Measurements from ENCODE around the gene LRRFIP2. TPM values are rescaled to one million over a fixed set of nuclear protein-coding genes. Genes with fewer than 3 reads are reported as not detected.

LRRFIP2 gene
- total RNA-seq, 1 donor from 2014 or later, result 42.8 TPM

DNA sequence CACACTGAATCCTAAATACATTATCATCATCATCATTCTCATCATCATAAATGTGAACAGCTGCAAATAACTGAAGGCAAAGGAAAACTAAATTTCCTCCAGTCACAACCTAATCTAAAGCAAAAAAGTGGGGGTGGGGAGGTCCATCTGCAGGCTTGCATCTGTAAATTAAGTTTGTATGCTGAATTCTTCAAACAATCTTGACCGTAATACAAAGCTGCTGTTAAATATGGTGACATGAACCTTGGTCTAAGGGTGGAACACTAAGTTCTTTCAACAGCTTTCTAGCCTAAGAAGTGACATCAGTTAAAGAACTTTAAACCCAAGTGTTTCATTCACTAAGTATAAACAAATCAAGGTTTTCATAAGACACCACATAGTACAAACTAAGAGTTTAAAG, 4.3 kb downstream of the LRRFIP2 start:
- Histone ChIP-seq H3K27me3 (no peaks in the 10 kb centered on the region), H3K27ac (peak overlapping the region; percentile 62 to 96), H3K9me3 (no peaks in the 10 kb centered on the region), H3K4me1 (peaks cover 6 to 23% of the 10 kb centered on the region in 2 donors), H3K36me3 (peaks cover 3 to 11% of the 10 kb centered on the region in 2 donors), H3K4me3 (no peak overlapping the region)
- TF ChIP-seq, protein P1, sequence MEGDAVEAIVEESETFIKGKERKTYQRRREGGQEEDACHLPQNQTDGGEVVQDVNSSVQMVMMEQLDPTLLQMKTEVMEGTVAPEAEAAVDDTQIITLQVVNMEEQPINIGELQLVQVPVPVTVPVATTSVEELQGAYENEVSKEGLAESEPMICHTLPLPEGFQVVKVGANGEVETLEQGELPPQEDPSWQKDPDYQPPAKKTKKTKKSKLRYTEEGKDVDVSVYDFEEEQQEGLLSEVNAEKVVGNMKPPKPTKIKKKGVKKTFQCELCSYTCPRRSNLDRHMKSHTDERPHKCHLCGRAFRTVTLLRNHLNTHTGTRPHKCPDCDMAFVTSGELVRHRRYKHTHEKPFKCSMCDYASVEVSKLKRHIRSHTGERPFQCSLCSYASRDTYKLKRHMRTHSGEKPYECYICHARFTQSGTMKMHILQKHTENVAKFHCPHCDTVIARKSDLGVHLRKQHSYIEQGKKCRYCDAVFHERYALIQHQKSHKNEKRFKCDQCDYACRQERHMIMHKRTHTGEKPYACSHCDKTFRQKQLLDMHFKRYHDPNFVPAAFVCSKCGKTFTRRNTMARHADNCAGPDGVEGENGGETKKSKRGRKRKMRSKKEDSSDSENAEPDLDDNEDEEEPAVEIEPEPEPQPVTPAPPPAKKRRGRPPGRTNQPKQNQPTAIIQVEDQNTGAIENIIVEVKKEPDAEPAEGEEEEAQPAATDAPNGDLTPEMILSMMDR (IDR thresholded peaks at IDR 0.05), result no peak
- no peak for DNase-seq (ENCODE audit: low spot score in 2 of 2)
- intact Hi-C loops (cut with DNase I), result no loop called here

DNA sequence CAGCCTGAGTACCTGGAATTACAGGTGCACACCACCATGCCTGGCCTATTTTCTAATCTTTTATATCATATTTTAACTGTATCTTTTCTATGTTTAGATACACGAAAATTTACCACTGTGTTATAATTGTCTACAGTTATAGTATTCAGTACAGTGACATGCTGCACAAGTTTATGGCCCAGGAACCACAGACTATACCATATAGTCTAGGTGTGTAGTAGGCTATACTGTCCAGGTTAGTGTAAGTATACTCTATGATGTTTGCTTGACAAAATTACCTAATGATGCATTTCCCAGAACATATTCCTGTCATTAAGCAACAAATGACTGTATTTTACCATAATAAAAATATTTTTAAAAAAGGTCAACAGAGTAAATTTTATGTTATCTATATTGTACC, 5.5 kb downstream of the LRRFIP2 start:
- Histone ChIP-seq H3K4me1 (peaks cover 6 to 23% of the 10 kb centered on the region in 2 donors), H3K4me3 (no peak overlapping the region), H3K27me3 (no peaks in the 10 kb centered on the region), H3K36me3 (peaks cover 3 to 11% of the 10 kb centered on the region in 2 donors), H3K9me3 (no peaks in the 10 kb centered on the region), H3K27ac (peak overlapping the region; percentile 62 to 96)
- intact Hi-C loops (cut with DNase I), result no loop called here
- TF ChIP-seq, protein P1 (IDR thresholded peaks at IDR 0.05), result no peak
- no peak for DNase-seq (ENCODE audit: low spot score in 2 of 2)

DNA sequence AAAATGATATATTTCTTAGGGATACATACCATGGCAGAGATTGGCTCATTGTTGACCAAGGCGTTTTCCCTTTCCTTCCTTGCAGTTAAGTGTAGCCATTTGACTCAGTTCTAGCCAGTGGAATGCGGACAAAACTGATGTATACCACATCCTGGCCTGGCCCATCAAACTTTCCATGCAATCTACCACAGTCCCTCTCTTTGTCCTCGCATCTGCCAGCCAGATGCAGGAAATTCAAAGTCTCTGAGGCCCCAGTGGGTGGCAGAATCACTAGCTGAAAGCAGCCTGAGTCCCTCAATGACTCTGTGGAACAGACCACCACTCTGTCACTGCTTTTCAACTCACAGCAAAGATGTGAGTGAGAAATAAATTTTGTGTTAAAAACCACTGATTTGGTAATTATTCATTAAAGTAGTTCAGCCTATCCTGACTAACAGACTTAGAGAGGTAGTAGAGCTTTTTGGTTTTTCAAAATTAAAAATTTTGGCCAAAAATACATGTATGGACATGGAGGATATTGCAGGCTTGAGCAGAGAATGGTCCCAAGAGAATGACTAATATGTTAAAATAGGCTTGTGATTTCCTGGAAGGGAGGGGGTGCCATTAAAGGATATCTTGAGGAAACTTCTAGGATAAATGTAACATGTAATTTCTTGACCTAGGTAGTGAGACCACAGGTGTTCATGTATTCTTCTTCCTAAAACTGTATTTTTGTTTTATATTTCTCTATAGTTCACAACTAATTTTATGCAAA, 10.9 kb downstream of the LRRFIP2 start:
- TF ChIP-seq, protein P1 (IDR thresholded peaks at IDR 0.05), result no peak
- H3K9me3 ChIP-seq, result no peaks in the 10 kb centered on the region
- intact Hi-C loops (cut with DNase I), result no loop called here
- peaks cover 0 to 2% of the 10 kb centered on the region in 2 donors for H3K4me1 ChIP-seq
- DNase-seq (ENCODE audit: low spot score in 2 of 2), result no peak
- no peak overlapping the region for H3K4me3 ChIP-seq
- peak overlapping the region in 1 of 2 donors; percentile 13 for H3K27ac ChIP-seq
- no peaks in the 10 kb centered on the region for H3K27me3 ChIP-seq
- H3K36me3 ChIP-seq, result peaks cover 3 to 8% of the 10 kb centered on the region in 2 donors

DNA sequence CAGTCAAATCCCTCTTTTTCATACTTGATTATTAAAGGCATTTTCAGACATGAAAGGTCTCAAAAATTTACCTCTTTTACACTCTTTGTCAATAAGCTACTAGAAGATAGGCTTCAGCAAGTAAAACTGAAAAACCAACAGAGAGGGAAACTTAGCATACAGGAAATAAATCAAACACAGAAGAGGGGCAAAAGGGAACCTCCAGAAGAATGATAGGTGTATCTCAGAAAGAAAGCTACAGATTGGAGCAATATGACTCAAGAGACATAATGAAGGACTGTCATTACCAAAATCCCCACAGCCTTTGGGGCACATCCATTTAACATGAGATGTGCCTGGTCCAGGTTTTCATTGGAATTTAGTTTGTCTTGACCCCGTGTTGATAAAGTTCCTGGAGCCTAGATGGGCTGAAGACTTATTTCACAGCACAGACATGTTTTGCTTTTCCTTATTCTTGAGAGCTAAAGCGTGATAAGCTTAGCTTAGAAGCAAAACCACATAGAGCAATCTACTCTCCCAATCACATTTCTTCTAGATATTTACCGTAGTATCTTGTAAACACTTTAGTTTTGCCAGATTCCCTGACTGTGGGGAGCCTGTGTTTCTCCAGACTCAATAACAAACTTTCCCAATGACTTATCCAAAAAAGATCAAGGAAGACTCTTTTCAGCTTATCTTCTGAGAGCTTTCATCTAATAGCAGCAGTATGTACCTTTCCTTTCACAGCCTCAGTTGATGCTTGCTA, 11.7 kb downstream of the LRRFIP2 start:
- TF ChIP-seq, protein P1 (IDR thresholded peaks at IDR 0.05), result no peak
- intact Hi-C loops (cut with DNase I), result no loop called here
- DNase-seq (ENCODE audit: low spot score in 2 of 2), result no peak

DNA sequence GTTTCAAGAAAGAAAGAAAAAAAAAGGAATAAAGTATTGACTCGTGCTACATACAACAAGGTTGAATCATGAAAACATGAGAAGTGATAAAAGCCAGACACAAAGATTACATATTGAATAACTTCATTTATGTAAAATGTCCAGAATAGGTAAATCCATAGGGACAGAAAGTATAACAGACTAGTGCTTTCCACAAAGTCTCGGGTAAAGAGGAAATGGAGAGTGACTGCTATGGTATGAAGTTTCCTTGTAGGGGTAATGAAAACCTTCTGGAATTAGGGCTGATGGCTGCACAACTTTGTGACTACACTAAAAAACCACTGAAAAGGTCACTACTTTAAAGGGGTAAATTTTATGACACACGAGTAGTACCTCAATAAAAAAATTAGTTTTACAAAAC, 13.0 kb downstream of the LRRFIP2 start:
- Histone ChIP-seq H3K36me3 (peaks cover 0 to 7% of the 10 kb centered on the region in 2 donors), H3K27ac (no peak overlapping the region), H3K9me3 (no peaks in the 10 kb centered on the region), H3K4me1 (peaks cover 0 to 2% of the 10 kb centered on the region in 2 donors), H3K27me3 (no peaks in the 10 kb centered on the region), H3K4me3 (no peak overlapping the region)
- no peak for DNase-seq (ENCODE audit: low spot score in 2 of 2)
- TF ChIP-seq, protein P1 (IDR thresholded peaks at IDR 0.05), result no peak
- intact Hi-C loops (cut with DNase I), result no loop called here

More for the DNA sequence above, 11.7 kb downstream of the LRRFIP2 start:
- peaks cover 1 to 7% of the 10 kb centered on the region in 2 donors for H3K36me3 ChIP-seq
- H3K4me3 ChIP-seq, result no peak overlapping the region
- H3K27me3 ChIP-seq, result no peaks in the 10 kb centered on the region
- peaks cover 0 to 2% of the 10 kb centered on the region in 2 donors for H3K4me1 ChIP-seq
- no peaks in the 10 kb centered on the region for H3K9me3 ChIP-seq
- peak overlapping the region; percentile 13 to 25 for H3K27ac ChIP-seq

Measured in ascending aorta (tissue), 2 donors.